PC-9 (cell line): Measurements from ENCODE around the gene COL13A1. TPM values are rescaled to one million over a fixed set of nuclear protein-coding genes. Genes with fewer than 3 reads are reported as not detected.

ENCODE experiments used
- BruUV-seq: library from RNA; stranded (reverse); fragments of 400-500 nt; replicated peaks from 2 replicates; lab custom pipeline; 2021; lab: Mats Ljungman, UMichigan
- CTCF ChIA-PET: fragments of 300-600 bp; sonication (Branson Sonifier 250); formaldehyde crosslinking; loops from one replicate; lab custom pipeline; 2022; ENCODE audit warnings: antibody characterized with exemption; lab: Charles Lee
- POLR2A ChIA-PET: fragments of 300-600 bp; sonication (Branson Sonifier 250); formaldehyde crosslinking; loops from one replicate; lab custom pipeline; 2022; ENCODE audit warnings: antibody characterized with exemption; ENCODE audit not compliant: unreplicated experiment; lab: Charles Lee
- DNase-seq, 2 experiments: peaks; one replicate each; pipeline versions ENCODE4 v3.0.0 to v3.0.0-alpha.2; 2015 to 2022; ENCODE audit warnings: mixed read lengths in 1 of 2
- H2AFZ ChIP-seq: fragments of 200-600 bp; sonication (generic); 2 replicates; pipeline ENCODE4 v1.8.1; 2017; ENCODE audit warnings: antibody characterized with exemption
- H3F3A ChIP-seq: fragments of 200-600 bp; sonication (generic); 2 replicates; pipeline ENCODE4 v1.8.1; 2017; ENCODE audit warnings: antibody characterized with exemption, mild to moderate bottlenecking, low read depth; ENCODE audit not compliant: insufficient read depth
- H3K27ac ChIP-seq: fragments of 200-600 bp; sonication (generic); 2 replicates; pipeline ENCODE4 v1.6.1; 2016; ENCODE audit warnings: mixed run types
- H3K27me3 ChIP-seq: fragments of 200-600 bp; sonication (generic); 2 replicates; pipeline ENCODE4 v1.6.1; 2016; ENCODE audit warnings: low read depth, mixed run types; ENCODE audit not compliant: insufficient read depth
- H3K36me3 ChIP-seq: fragments of 200-600 bp; sonication (generic); 2 replicates; pipeline ENCODE4 v1.6.1; 2016; ENCODE audit warnings: low read depth, mixed run types
- H3K4me1 ChIP-seq: fragments of 200-600 bp; sonication (generic); replicated peaks from 2 replicates; pipeline ENCODE4 v1.6.1; 2016; ENCODE audit warnings: mixed run types; ENCODE audit not compliant: insufficient read depth
- H3K4me2 ChIP-seq: fragments of 200-600 bp; sonication (generic); 2 replicates; pipeline ENCODE4 v1.6.1; 2017; ENCODE audit warnings: mixed run types
- H3K4me3 ChIP-seq: fragments of 200-600 bp; sonication (generic); 2 replicates; pipeline ENCODE4 v1.6.1; 2016; ENCODE audit warnings: mixed run types
- H3K79me2 ChIP-seq: fragments of 200-600 bp; sonication (generic); 2 replicates; pipeline ENCODE4 v1.6.1; 2017; ENCODE audit warnings: low read depth, mixed run types
- H3K9me2 ChIP-seq: fragments of 200-600 bp; sonication (generic); 2 replicates; pipeline ENCODE4 v1.8.1; 2017; ENCODE audit warnings: mild to moderate bottlenecking; ENCODE audit not compliant: insufficient read depth
- H3K9me3 ChIP-seq: fragments of 200-600 bp; sonication (generic); 2 replicates; pipeline ENCODE4 v1.8.1; 2016; ENCODE audit warnings: low read depth; ENCODE audit not compliant: insufficient read depth
- H4K20me1 ChIP-seq: fragments of 200-600 bp; sonication (generic); 2 replicates; pipeline ENCODE4 v1.8.1; 2017; ENCODE audit not compliant: insufficient read depth
- CTCF ChIP-seq: fragments of 200-600 bp; sonication (generic); conservative IDR thresholded peaks from 2 replicates; pipeline ENCODE4 v1.6.1; 2017; ENCODE audit warnings: mixed run types, antibody characterized with exemption, mild to moderate bottlenecking, moderate library complexity
- EZH2 ChIP-seq: fragments of 200-600 bp; sonication (generic); IDR thresholded peaks from 2 replicates; pipeline ENCODE4 v1.8.0; 2017; ENCODE audit warnings: antibody characterized with exemption, low read depth
- intact Hi-C: fragments of 100-400 bp; cut with micrococcal nuclease; formaldehyde crosslinking; loops from one replicate; pipeline ENCODE4 v1.10.0; 2022; ENCODE audit not compliant: unreplicated experiment
- total RNA-seq: library from RNA; stranded (reverse); gene quantifications from 2 replicates; pipeline ENCODE4 v1.2.3, GENCODE V29; 2021

Gene COL13A1
- total RNA-seq, 1 experiment from 2014 or later = 1.6 TPM

GRCh38 chr10:69865450-69865849 is 63.7 kb downstream of the COL13A1 start:
- no peaks in the 10 kb centered on the region for H3K79me2 ChIP-seq
- ChIA-PET POLR2A (no interaction called here), CTCF (no interaction called here)
- H2AFZ ChIP-seq = no peak overlapping the region
- H4K20me1 ChIP-seq = no peaks in the 10 kb centered on the region
- H3K4me3 ChIP-seq = peak overlapping the region; percentile 1; the same call in 1 of the 2 replicates
- TF ChIP-seq EZH2 (no peak), CTCF (no peak)
- no TSS peak for BruUV-seq
- peak; percentile 43 to 90 for DNase-seq
- no peaks in the 10 kb centered on the region for H3K9me3 ChIP-seq
- H3K27ac ChIP-seq = peak overlapping the region; percentile 79
- H3K4me2 ChIP-seq = peak overlapping the region; percentile 67
- peaks cover 74% of the 10 kb centered on the region for H3F3A ChIP-seq
- H3K27me3 ChIP-seq = no peaks in the 10 kb centered on the region
- no peaks in the 10 kb centered on the region for H3K9me2 ChIP-seq
- H3K4me1 ChIP-seq = peaks cover 100% of the 10 kb centered on the region
- intact Hi-C loops = loop anchor here (1.0 kb wide), 1 partner anchor 38 kb away; no protein-coding TSS in a partner anchor
- H3K36me3 ChIP-seq = no peaks in the 10 kb centered on the region

- ChIA-PET CTCF (no interaction called here), POLR2A (no interaction called here)
- no peaks in the 10 kb centered on the region for H3K9me2 ChIP-seq
- H3K4me1 ChIP-seq = peaks cover 100% of the 10 kb centered on the region
- no peaks in the 10 kb centered on the region for H3K36me3 ChIP-seq
- H3K9me3 ChIP-seq = no peaks in the 10 kb centered on the region
- peaks cover 77% of the 10 kb centered on the region for H3F3A ChIP-seq
- no TSS peak for BruUV-seq
- intact Hi-C loops = no loop called here
- TF ChIP-seq EZH2 (no peak), CTCF (no peak)
- peak overlapping the region; percentile 67 for H3K4me2 ChIP-seq
- no peak overlapping the region for H3K27ac ChIP-seq
- no peak overlapping the region for H2AFZ ChIP-seq
- H3K4me3 ChIP-seq = no peak overlapping the region
- no peaks in the 10 kb centered on the region for H3K79me2 ChIP-seq
- DNase-seq = no peak
- no peaks in the 10 kb centered on the region for H4K20me1 ChIP-seq
- no peaks in the 10 kb centered on the region for H3K27me3 ChIP-seq
Observed at GRCh38 chr10:69866246-69866687, 64.6 kb downstream of the COL13A1 start.

- H3K4me2 ChIP-seq = peak overlapping the region; percentile 67; the same call in 1 of the 2 replicates
- no peak overlapping the region for H2AFZ ChIP-seq
- no peaks in the 10 kb centered on the region for H3K9me2 ChIP-seq
- H3K9me3 ChIP-seq = no peaks in the 10 kb centered on the region
- H3K36me3 ChIP-seq = no peaks in the 10 kb centered on the region
- H3K4me1 ChIP-seq = peaks cover 100% of the 10 kb centered on the region
- CTCF ChIA-PET = no interaction called here
- H3K27ac ChIP-seq = peak overlapping the region; percentile 79
- TF ChIP-seq EZH2 (no peak), CTCF (no peak)
- intact Hi-C loops = no loop called here
- no peak for DNase-seq
- H3F3A ChIP-seq = peaks cover 79% of the 10 kb centered on the region
- H3K4me3 ChIP-seq = no peak overlapping the region
- no peaks in the 10 kb centered on the region for H4K20me1 ChIP-seq
- no TSS peak for BruUV-seq
- H3K79me2 ChIP-seq = no peaks in the 10 kb centered on the region
- POLR2A ChIA-PET = no interaction called here
- H3K27me3 ChIP-seq = no peaks in the 10 kb centered on the region
Observed at GRCh38 chr10:69866688-69867461, 65.2 kb downstream of the COL13A1 start.
